GM21390 (cell line): ENCODE results near the gene FBXW11.

Experiments
- ATAC-seq: cut with Tn5 transposase; IDR thresholded peaks from one replicate; pipeline ENCODE4 v1.9.1; 2021; ENCODE audit not compliant: unreplicated experiment

The FBXW11 gene

GRCh38 chr5:171813813-171814490 is 192.5 kb downstream of the FBXW11 start:
- ATAC-seq, result no peak

- ATAC-seq, result no peak
Observed at GRCh38 chr5:171813270-171813669, 193.2 kb downstream of the FBXW11 start.
